ENCODE measurements around the gene TAF3. TPM values are rescaled to one million over a fixed set of nuclear protein-coding genes. Genes with fewer than 3 reads are reported as not detected.

The TAF3 gene
- total RNA-seq, 4 donors from 2014 or later = 5.6 to 12.9 (median 8.3) TPM

DNA sequence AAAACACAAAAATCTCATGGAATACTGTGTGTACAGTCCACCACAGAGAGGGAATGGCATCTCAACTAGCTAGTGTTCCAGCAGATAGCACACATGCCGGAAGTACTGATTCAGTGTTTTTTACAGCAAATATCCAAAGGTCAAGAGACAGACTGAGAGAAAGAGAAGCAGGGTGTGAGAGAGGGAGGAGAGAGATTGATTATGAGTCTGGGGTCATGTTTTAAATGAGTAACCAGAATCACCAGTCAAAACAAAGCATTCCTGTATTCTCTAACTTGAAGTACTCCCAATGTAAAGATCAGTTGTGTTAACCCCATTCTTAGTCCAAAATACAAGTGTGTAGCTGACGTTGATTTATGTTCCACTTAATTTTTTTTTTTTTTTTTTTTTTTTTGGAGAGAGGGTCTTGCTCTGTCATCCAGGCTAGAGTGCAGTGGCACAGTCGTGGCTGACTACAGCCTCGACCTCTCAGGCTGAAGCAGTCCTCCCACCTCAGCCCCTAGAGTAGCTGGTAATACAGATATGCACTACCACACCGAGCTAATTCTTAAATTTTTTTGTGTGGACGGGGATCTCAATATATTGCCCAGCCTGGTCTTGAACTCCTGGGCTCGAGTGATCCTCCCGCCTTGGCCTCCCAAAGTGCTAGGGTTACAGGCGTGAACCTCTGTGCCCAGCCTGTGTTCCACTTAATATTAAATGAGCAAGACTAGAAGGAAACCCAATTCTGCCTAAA is 114.2 kb downstream of the TAF3 start:
- no peak for TF ChIP-seq CTCF (IDR thresholded peaks at IDR 0.05; ENCODE audit: low read depth)

- no peak for TF ChIP-seq CTCF (IDR thresholded peaks at IDR 0.05; ENCODE audit: low read depth)
Measured at GRCh38 chr10:7933262-7933661, 115.0 kb downstream of the TAF3 start.

GRCh38 chr10:7933757-7934156 is 115.5 kb downstream of the TAF3 start:
- TF ChIP-seq CTCF (IDR thresholded peaks at IDR 0.05; ENCODE audit: low read depth) = no peak

DNA sequence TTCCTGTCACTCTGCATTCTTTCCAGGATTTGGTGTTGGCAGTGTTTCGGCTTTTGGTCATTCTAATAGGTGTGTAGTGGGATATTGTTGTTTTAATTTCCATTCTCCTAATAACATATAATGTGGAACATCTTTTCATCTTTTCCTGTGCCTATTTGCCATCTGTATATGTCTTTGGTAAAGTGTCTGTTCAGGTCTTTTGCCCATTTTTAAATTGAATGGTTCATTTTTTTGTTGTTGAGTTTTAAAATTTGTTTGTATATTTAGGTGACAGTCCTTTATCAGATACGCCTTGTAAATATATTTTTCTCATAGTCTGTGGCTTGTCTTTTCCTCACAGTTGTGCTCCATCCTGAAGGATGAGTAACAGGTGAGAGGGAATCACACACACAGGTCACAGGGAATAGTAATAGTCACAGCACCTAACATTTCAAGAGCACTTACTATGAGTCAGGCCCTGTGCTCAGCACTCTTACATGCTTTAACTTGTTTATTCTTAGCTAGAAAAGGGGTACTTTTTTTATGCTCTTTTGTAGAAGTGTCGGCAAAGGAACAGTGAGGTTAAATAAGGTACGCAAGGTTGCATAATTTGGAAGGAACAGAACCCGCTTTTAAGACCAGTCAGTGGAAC is 119.1 kb downstream of the TAF3 start:
- no peak for TF ChIP-seq CTCF (IDR thresholded peaks at IDR 0.05; ENCODE audit: low read depth)

DNA sequence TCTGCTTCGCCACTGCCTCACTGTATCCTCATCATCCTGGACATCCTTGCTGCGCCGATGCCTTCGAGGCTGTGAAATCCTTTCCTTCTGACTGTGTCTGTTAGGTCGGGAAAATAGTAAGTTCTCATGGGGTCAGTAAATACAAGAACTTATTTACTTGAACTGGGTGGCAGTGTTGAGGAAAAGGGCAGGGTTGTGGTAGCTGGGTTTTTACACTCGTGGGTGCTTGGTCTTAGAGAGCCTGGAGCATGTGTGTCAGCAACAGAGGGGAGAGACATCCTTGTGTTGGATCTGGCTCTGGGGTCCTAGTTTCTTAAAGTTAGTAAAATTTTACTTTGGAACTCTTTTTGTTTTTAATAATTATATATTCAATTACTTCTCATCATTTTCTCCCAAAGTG is 123.3 kb downstream of the TAF3 start:
- no peak for TF ChIP-seq CTCF (IDR thresholded peaks at IDR 0.05; ENCODE audit: low read depth)

- TF ChIP-seq CTCF (IDR thresholded peaks at IDR 0.05; ENCODE audit: low read depth) = no peak
Measured at GRCh38 chr10:7942316-7942715, 124.0 kb downstream of the TAF3 start.

- no peak for TF ChIP-seq CTCF (IDR thresholded peaks at IDR 0.05; ENCODE audit: low read depth)
Measured at GRCh38 chr10:7942859-7943258, 124.6 kb downstream of the TAF3 start.

Measured in subcutaneous adipose tissue (tissue), 4 donors.